Activated CD4-positive, alpha-beta T cell treated with anti-CD3 and anti-CD28 coated beads, Interleukin-2, amount 10 ng/mL, durations not matched to agents 24 days and 14 days (primary cell): Measurements from ENCODE around the gene LIPC. TPM values are rescaled to one million over a fixed set of nuclear protein-coding genes. Genes with fewer than 3 reads are reported as not detected.

Experiments used
- DNase-seq: peaks from one replicate; pipeline ENCODE4 v3.0.0; 2022
- H3K27ac Mint-ChIP-seq: one replicate; pipeline ENCODE4 v1.8.0; 2022; ENCODE audit warnings: mild to moderate bottlenecking, mixed read lengths
- H3K27me3 Mint-ChIP-seq: one replicate; pipeline ENCODE4 v1.8.0; 2022; ENCODE audit warnings: mixed read lengths
- H3K36me3 Mint-ChIP-seq: one replicate; pipeline ENCODE4 v1.8.0; 2022; ENCODE audit warnings: low read depth, mild to moderate bottlenecking, mixed read lengths
- H3K4me1 Mint-ChIP-seq: one replicate; pipeline ENCODE4 v1.8.0; 2021; ENCODE audit warnings: mixed read lengths
- H3K4me3 Mint-ChIP-seq: one replicate; pipeline ENCODE4 v1.8.0; 2022; ENCODE audit warnings: mild to moderate bottlenecking, moderate library complexity, mixed read lengths
- H3K9me3 Mint-ChIP-seq: one replicate; pipeline ENCODE4 v1.8.0; 2021; ENCODE audit warnings: mixed read lengths
- intact Hi-C: fragments of 100-400 bp; cut with micrococcal nuclease; formaldehyde crosslinking; loops from one replicate; pipeline ENCODE4 v1.15.1; 2023
- total RNA-seq: library from RNA; stranded (reverse); gene quantifications from 2 replicates; pipeline ENCODE4 v1.2.3, GENCODE V29; 2022

Gene LIPC
- total RNA-seq, 1 donor from 2014 or later = 0.93 TPM

GRCh38 chr15:58398071-58398470 is 33.7 kb upstream of the LIPC start:
- H3K27ac Mint-ChIP-seq = no peak overlapping the region
- no peaks in the 10 kb centered on the region for H3K36me3 Mint-ChIP-seq
- H3K4me1 Mint-ChIP-seq = no peaks in the 10 kb centered on the region
- intact Hi-C loops = no loop called here
- H3K4me3 Mint-ChIP-seq = no peak overlapping the region
- DNase-seq = no peak
- peaks cover 8% of the 10 kb centered on the region for H3K27me3 Mint-ChIP-seq
- H3K9me3 Mint-ChIP-seq = peaks cover 5% of the 10 kb centered on the region

- H3K27ac Mint-ChIP-seq = no peak overlapping the region
- peaks cover 10% of the 10 kb centered on the region for H3K27me3 Mint-ChIP-seq
- H3K4me1 Mint-ChIP-seq = no peaks in the 10 kb centered on the region
- intact Hi-C loops = no loop called here
- no peak for DNase-seq
- peaks cover 8% of the 10 kb centered on the region for H3K9me3 Mint-ChIP-seq
- H3K36me3 Mint-ChIP-seq = no peaks in the 10 kb centered on the region
- H3K4me3 Mint-ChIP-seq = no peak overlapping the region
Observed at GRCh38 chr15:58398643-58399042, 33.1 kb upstream of the LIPC start.

- H3K9me3 Mint-ChIP-seq = peaks cover 8% of the 10 kb centered on the region
- intact Hi-C loops = no loop called here
- H3K27me3 Mint-ChIP-seq = peaks cover 7% of the 10 kb centered on the region
- H3K36me3 Mint-ChIP-seq = no peaks in the 10 kb centered on the region
- no peak overlapping the region for H3K27ac Mint-ChIP-seq
- H3K4me1 Mint-ChIP-seq = no peaks in the 10 kb centered on the region
- DNase-seq = no peak
- no peak overlapping the region for H3K4me3 Mint-ChIP-seq
Observed at GRCh38 chr15:58399739-58400138, 32.1 kb upstream of the LIPC start.

DNA sequence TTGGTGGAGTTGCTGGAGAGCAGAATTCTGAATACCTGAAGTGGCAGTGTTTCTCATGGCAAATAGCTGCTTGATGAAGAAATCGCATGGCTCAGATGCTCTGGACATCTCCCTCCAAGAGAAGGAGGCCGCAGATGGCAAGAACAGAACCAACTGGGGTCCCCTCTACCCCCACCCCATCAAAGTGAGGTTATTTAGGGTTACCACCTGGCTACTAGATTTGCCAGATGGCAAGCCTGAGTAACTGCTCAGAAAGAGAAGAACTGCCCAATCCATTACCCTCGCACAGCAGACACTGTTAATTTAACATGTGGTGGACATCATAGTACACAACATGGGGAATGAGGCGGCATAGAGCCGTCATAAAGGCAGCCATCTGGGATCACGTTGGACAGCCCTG is 30.5 kb upstream of the LIPC start:
- intact Hi-C loops = no loop called here
- Mint-ChIP-seq H3K27me3 (peaks cover 7% of the 10 kb centered on the region), H3K4me1 (peaks cover 2% of the 10 kb centered on the region), H3K4me3 (no peak overlapping the region), H3K9me3 (peaks cover 8% of the 10 kb centered on the region), H3K27ac (no peak overlapping the region), H3K36me3 (no peaks in the 10 kb centered on the region)
- DNase-seq = no peak

GRCh38 chr15:58401991-58402649 is 29.7 kb upstream of the LIPC start:
- intact Hi-C loops = no loop called here
- Mint-ChIP-seq H3K9me3 (peaks cover 8% of the 10 kb centered on the region), H3K36me3 (no peaks in the 10 kb centered on the region)

GRCh38 chr15:58403581-58403980 is 28.2 kb upstream of the LIPC start:
- Mint-ChIP-seq H3K4me1 (peaks cover 2% of the 10 kb centered on the region), H3K27me3 (peaks cover 2% of the 10 kb centered on the region), H3K27ac (no peak overlapping the region), H3K36me3 (no peaks in the 10 kb centered on the region), H3K9me3 (peaks cover 8% of the 10 kb centered on the region), H3K4me3 (no peak overlapping the region)
- no peak for DNase-seq
- intact Hi-C loops = no loop called here

More at GRCh38 chr15:58401991-58402649, 29.7 kb upstream of the LIPC start:
- Mint-ChIP-seq H3K27ac (peak overlapping the region; percentile 42), H3K4me3 (no peak overlapping the region), H3K27me3 (peaks cover 3% of the 10 kb centered on the region), H3K4me1 (peaks cover 2% of the 10 kb centered on the region)
- DNase-seq = no peak

- no peak for DNase-seq
- H3K27me3 Mint-ChIP-seq = peaks cover 2% of the 10 kb centered on the region
- no peaks in the 10 kb centered on the region for H3K36me3 Mint-ChIP-seq
- H3K27ac Mint-ChIP-seq = no peak overlapping the region
- intact Hi-C loops = no loop called here
- peaks cover 3% of the 10 kb centered on the region for H3K4me1 Mint-ChIP-seq
- peaks cover 8% of the 10 kb centered on the region for H3K9me3 Mint-ChIP-seq
- H3K4me3 Mint-ChIP-seq = no peak overlapping the region
Observed at GRCh38 chr15:58404020-58404419, 27.8 kb upstream of the LIPC start.

DNA sequence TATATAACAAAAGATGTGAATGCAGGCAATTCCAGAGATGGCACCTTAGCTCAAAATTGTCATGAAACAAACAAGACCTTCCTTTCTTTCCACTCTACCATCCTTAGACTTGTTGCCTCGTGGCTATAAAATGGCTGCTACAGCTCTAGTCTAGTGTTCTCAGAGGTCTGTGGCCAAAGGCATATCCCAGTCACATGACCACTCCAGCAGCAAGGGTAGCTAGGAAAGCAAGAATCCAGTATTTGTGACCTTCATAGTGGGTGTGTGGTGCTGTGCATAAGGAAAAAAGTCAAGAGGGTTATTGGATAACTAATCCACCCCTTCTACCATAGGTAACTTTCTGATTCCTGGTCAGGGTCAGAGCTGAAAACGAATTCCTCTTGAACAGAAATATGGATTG is 27.1 kb upstream of the LIPC start:
- H3K4me1 Mint-ChIP-seq = peaks cover 9% of the 10 kb centered on the region
- no peaks in the 10 kb centered on the region for H3K36me3 Mint-ChIP-seq
- DNase-seq = no peak
- intact Hi-C loops = no loop called here
- peaks cover 8% of the 10 kb centered on the region for H3K9me3 Mint-ChIP-seq
- H3K27ac Mint-ChIP-seq = no peak overlapping the region
- no peak overlapping the region for H3K4me3 Mint-ChIP-seq
- peaks cover 2% of the 10 kb centered on the region for H3K27me3 Mint-ChIP-seq

DNA sequence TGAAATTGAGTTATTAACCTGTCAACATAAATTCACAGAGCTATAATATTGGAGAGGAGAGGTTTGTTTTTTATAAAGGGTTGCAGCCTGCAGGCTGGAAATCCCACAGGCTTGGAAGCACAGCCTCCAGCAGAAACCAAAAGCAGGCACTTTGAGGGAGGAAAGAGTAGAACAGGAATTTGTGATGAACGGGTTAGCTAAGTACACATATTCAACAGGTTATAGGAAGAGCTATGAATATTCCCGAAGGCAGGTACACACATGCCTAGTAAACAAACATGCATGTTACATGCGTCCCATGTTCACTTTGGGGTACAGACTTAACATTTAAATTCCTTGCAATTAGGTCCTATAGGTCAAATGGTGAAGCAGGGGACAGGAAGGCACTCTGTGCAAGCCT is 25.9 kb upstream of the LIPC start:
- H3K36me3 Mint-ChIP-seq = no peaks in the 10 kb centered on the region
- peaks cover 8% of the 10 kb centered on the region for H3K9me3 Mint-ChIP-seq
- no peak overlapping the region for H3K4me3 Mint-ChIP-seq
- H3K4me1 Mint-ChIP-seq = peaks cover 17% of the 10 kb centered on the region
- H3K27me3 Mint-ChIP-seq = peaks cover 2% of the 10 kb centered on the region
- intact Hi-C loops = no loop called here
- no peak for DNase-seq
- H3K27ac Mint-ChIP-seq = no peak overlapping the region

GRCh38 chr15:58406811-58407210 is 25.0 kb upstream of the LIPC start:
- H3K27ac Mint-ChIP-seq = no peak overlapping the region
- no peaks in the 10 kb centered on the region for H3K36me3 Mint-ChIP-seq
- DNase-seq = no peak
- H3K27me3 Mint-ChIP-seq = peaks cover 2% of the 10 kb centered on the region
- intact Hi-C loops = no loop called here
- H3K9me3 Mint-ChIP-seq = peaks cover 8% of the 10 kb centered on the region
- H3K4me1 Mint-ChIP-seq = peaks cover 22% of the 10 kb centered on the region
- no peak overlapping the region for H3K4me3 Mint-ChIP-seq

DNA sequence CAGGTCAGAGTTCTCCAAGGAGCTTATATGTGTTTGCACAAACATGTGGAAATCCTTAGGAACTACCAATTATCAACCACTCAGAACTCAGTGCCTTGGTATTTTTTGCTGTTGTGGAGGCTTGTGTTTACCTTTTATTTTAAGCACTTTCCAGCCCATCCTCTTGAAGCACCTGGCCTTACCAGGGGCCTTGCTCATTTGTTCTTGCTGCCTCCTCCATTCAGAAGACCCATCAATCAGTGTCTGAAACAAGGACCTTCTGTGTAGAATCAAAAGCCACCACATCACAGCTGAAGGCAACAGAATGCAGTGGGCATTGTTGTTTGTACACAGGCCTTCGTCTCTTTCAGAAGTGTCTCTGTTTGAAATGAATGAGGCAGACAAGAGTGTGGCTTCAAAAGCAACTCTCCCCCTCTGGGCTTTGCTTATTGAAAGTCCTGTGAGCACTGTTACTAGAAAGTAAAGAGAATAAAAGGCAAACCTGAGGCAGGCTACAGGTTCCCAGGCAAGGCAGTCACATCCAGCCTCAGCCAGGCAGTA is 24.5 kb upstream of the LIPC start:
- peaks cover 26% of the 10 kb centered on the region for H3K4me1 Mint-ChIP-seq
- H3K4me3 Mint-ChIP-seq = no peak overlapping the region
- H3K36me3 Mint-ChIP-seq = no peaks in the 10 kb centered on the region
- H3K27me3 Mint-ChIP-seq = peaks cover 2% of the 10 kb centered on the region
- H3K9me3 Mint-ChIP-seq = peaks cover 4% of the 10 kb centered on the region
- intact Hi-C loops = no loop called here
- no peak for DNase-seq
- H3K27ac Mint-ChIP-seq = no peak overlapping the region

DNA sequence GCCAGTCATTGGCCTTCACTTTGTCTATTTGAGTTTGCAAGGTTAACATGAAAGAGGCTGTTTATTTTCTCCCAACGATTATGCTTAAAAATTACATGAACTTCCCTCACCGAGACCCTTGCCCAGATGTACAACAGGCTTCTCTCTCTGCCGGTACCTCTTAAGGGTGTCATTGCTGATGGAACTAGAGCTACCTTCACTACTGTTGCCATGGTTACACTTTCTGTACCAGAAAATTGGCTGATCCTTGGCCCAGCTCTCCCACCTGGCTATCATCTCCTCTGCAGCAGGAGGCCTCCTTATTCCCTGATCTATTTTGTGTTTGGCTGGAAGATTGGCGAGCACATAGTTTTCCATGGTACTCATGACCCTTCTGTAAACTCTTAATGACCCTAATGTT is 24.0 kb upstream of the LIPC start:
- Mint-ChIP-seq H3K36me3 (no peaks in the 10 kb centered on the region), H3K27me3 (peaks cover 2% of the 10 kb centered on the region), H3K9me3 (peaks cover 3% of the 10 kb centered on the region), H3K27ac (no peak overlapping the region), H3K4me1 (peaks cover 26% of the 10 kb centered on the region), H3K4me3 (no peak overlapping the region)
- intact Hi-C loops = no loop called here
- no peak for DNase-seq

DNA sequence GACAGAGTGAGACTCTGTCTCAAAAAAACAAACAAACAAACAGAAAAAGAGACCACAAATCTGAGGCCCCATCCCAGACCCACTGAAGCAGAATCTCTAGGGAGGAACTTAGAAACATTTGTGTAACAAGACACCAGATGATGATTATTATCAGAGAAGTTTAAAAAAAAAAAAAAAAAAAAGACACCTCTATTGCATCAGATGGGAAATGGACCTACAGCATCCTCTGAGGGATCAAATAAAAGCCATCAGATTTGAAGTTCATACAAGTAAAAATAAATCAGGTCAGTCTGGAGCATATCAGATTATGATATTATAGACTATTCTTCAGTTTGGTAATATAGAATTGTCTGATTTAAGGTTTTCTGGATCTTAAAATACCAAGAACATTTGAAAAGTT is 21.9 kb upstream of the LIPC start:
- Mint-ChIP-seq H3K4me1 (peaks cover 28% of the 10 kb centered on the region), H3K4me3 (peak overlapping the region; percentile 88), H3K27me3 (no peaks in the 10 kb centered on the region), H3K9me3 (no peaks in the 10 kb centered on the region), H3K36me3 (peaks cover 2% of the 10 kb centered on the region), H3K27ac (peak overlapping the region; percentile 92)
- intact Hi-C loops = loop anchor here (5.0 to 10.0 kb wide), 2 partner anchors 53 to 135 kb away; no protein-coding TSS in a partner anchor
- DNase-seq = no peak

- Mint-ChIP-seq H3K36me3 (peaks cover 2% of the 10 kb centered on the region), H3K4me3 (peak overlapping the region; percentile 88), H3K4me1 (peaks cover 28% of the 10 kb centered on the region), H3K27me3 (no peaks in the 10 kb centered on the region), H3K9me3 (no peaks in the 10 kb centered on the region), H3K27ac (peak overlapping the region; percentile 92)
- DNase-seq = peak; percentile 80
- intact Hi-C loops = loop anchor here (5.0 to 10.0 kb wide), 2 partner anchors 53 to 136 kb away; no protein-coding TSS in a partner anchor
Observed at GRCh38 chr15:58410353-58410752, 21.4 kb upstream of the LIPC start.
